NCI-H2171 (cell line): Measurements from ENCODE around the gene PARS2.

Experiments
- DNase-seq: peaks from one replicate; lab custom pipeline; 2025; lab: John Stamatoyannopoulos, UW

The PARS2 gene

GRCh38 chr1:54774820-54775498 is 10.6 kb upstream of the PARS2 start:
- peak; percentile 78 for DNase-seq

- no peak for DNase-seq
Observed at GRCh38 chr1:54772951-54773350, 8.6 kb upstream of the PARS2 start.

- no peak for DNase-seq
Observed at GRCh38 chr1:54768093-54768492, 3.8 kb upstream of the PARS2 start.

- no peak for DNase-seq
Observed at GRCh38 chr1:54767526-54767925, 3.2 kb upstream of the PARS2 start.

GRCh38 chr1:54766726-54767125 is 2.4 kb upstream of the PARS2 start:
- no peak for DNase-seq

GRCh38 chr1:54764922-54765561 is 719 bp upstream of the PARS2 start:
- no peak for DNase-seq

- no peak for DNase-seq
Observed at GRCh38 chr1:54763816-54764132, 549 bp downstream of the PARS2 start.

- no peak for DNase-seq
Observed at GRCh38 chr1:54758678-54759348, 5.5 kb downstream of the PARS2 start.

- DNase-seq = no peak
Observed at GRCh38 chr1:54757833-54758232, 6.5 kb downstream of the PARS2 start.

GRCh38 chr1:54754486-54755285 is 9.6 kb downstream of the PARS2 start:
- no peak for DNase-seq

GRCh38 chr1:54754045-54754444 is 10.3 kb downstream of the PARS2 start:
- DNase-seq = no peak

GRCh38 chr1:54751426-54751825 is 12.9 kb downstream of the PARS2 start:
- DNase-seq = no peak

GRCh38 chr1:54750596-54750995 is 13.7 kb downstream of the PARS2 start:
- no peak for DNase-seq

GRCh38 chr1:54748094-54748835 is 16.1 kb downstream of the PARS2 start:
- no peak for DNase-seq

- no peak for DNase-seq
Observed at GRCh38 chr1:54745864-54746263, 18.5 kb downstream of the PARS2 start.

- no peak for DNase-seq
Observed at GRCh38 chr1:54745274-54745673, 19.0 kb downstream of the PARS2 start.

- DNase-seq = no peak
Observed at GRCh38 chr1:54744696-54745095, 19.6 kb downstream of the PARS2 start.

GRCh38 chr1:54743416-54744226 is 20.7 kb downstream of the PARS2 start:
- DNase-seq = no peak

GRCh38 chr1:54742282-54742681 is 22.0 kb downstream of the PARS2 start:
- no peak for DNase-seq

GRCh38 chr1:54741531-54741930 is 22.8 kb downstream of the PARS2 start:
- no peak for DNase-seq

GRCh38 chr1:54738244-54738643 is 26.1 kb downstream of the PARS2 start:
- no peak for DNase-seq
